A673 (cell line): ENCODE data around the gene TMEM184B. TPM values are rescaled to one million over a fixed set of nuclear protein-coding genes. Genes with fewer than 3 reads are reported as not detected.

Experiments used
- BruUV-seq: library from RNA; stranded (reverse); fragments of 400-500 nt; replicated peaks from 2 replicates; lab custom pipeline; 2021; lab: Mats Ljungman, UMichigan
- CTCF ChIA-PET: fragments of 300-600 bp; sonication (Branson Sonifier 250); formaldehyde crosslinking; loops from one replicate; lab custom pipeline; 2022; ENCODE audit warnings: antibody characterized with exemption; lab: Charles Lee
- POLR2A ChIA-PET: fragments of 300-600 bp; sonication (Branson Sonifier 250); formaldehyde crosslinking; loops from one replicate; lab custom pipeline; 2022; ENCODE audit warnings: antibody characterized with exemption; ENCODE audit not compliant: low non-redundant PET; lab: Charles Lee
- DNase-seq: peaks from one replicate; pipeline ENCODE4 v3.0.0-alpha.2; 2015; ENCODE audit warnings: low spot score
- H3K27ac ChIP-seq: fragments of 200-600 bp; sonication (generic); 2 replicates; pipeline ENCODE4 v1.5.1; 2016; ENCODE audit warnings: mixed run types, low read depth, mild to moderate bottlenecking, mixed read lengths, antibody characterized with exemption, low read length; ENCODE audit not compliant: poor library complexity, severe bottlenecking
- H3K27me3 ChIP-seq: fragments of 200-600 bp; sonication (generic); replicated peaks from 2 replicates; pipeline ENCODE4 v1.6.1; 2017; ENCODE audit warnings: mixed run types, low read depth, mild to moderate bottlenecking, mixed read lengths, antibody characterized with exemption, low read length; ENCODE audit not compliant: insufficient read depth, poor library complexity
- H3K36me3 ChIP-seq: fragments of 200-600 bp; sonication (generic); 2 replicates; pipeline ENCODE4 v1.6.1; 2016; ENCODE audit warnings: mixed run types, mild to moderate bottlenecking, mixed read lengths, antibody characterized with exemption, low read length; ENCODE audit not compliant: insufficient read depth, poor library complexity, severe bottlenecking
- H3K4me1 ChIP-seq: fragments of 200-600 bp; sonication (generic); 2 replicates; pipeline ENCODE4 v1.6.1; 2017; ENCODE audit warnings: mixed run types, mild to moderate bottlenecking, mixed read lengths, antibody characterized with exemption, low read length; ENCODE audit not compliant: insufficient read depth, poor library complexity, severe bottlenecking
- H3K4me3 ChIP-seq: fragments of 200-600 bp; sonication (generic); 2 replicates; pipeline ENCODE4 v1.5.1; 2016; ENCODE audit warnings: low read depth, mixed run types, mild to moderate bottlenecking, mixed read lengths, low read length; ENCODE audit not compliant: poor library complexity, severe bottlenecking
- H3K9me3 ChIP-seq: fragments of 200-600 bp; sonication (generic); 2 replicates; pipeline ENCODE4 v1.6.1; 2016; ENCODE audit warnings: mixed run types, low read depth, mild to moderate bottlenecking, mixed read lengths, antibody characterized with exemption, low read length; ENCODE audit not compliant: poor library complexity, severe bottlenecking
- EZH2 ChIP-seq: fragments of 200-600 bp; sonication (generic); IDR thresholded peaks from 2 replicates; pipeline ENCODE4 v1.6.1; 2017; ENCODE audit warnings: borderline replicate concordance, low read depth, mild to moderate bottlenecking, mixed read lengths, antibody characterized with exemption, low read length; ENCODE audit not compliant: poor library complexity, severe bottlenecking
- intact Hi-C: fragments of 100-400 bp; cut with micrococcal nuclease; formaldehyde crosslinking; loops from one replicate; pipeline ENCODE4 v1.10.0; 2022; ENCODE audit not compliant: unreplicated experiment
- total RNA-seq: library from RNA; stranded (reverse); gene quantifications from 2 replicates; pipeline ENCODE4 v1.2.3, GENCODE V29; 2021
- TF ChIP-seq, protein P1 (sequence below): fragments of 300-800, 200-600 bp; sonication (generic); conservative IDR thresholded peaks from 2 replicates; pipeline ENCODE4 v1.5.1; 2017; ENCODE audit warnings: low read depth, mild to moderate bottlenecking, antibody characterized with exemption, low read length, moderate library complexity, mixed read lengths

Gene TMEM184B
- total RNA-seq, 1 experiment from 2014 or later = 50.9 TPM

- peaks cover 82% of the 10 kb centered on the region for H3K36me3 ChIP-seq
- POLR2A ChIA-PET = no interaction called here
- peaks cover 18% of the 10 kb centered on the region for H3K4me1 ChIP-seq
- H3K27ac ChIP-seq = no peak overlapping the region
- no TSS peak for BruUV-seq
- no peak for DNase-seq
- intact Hi-C loops = no loop called here
- no peak overlapping the region for H3K4me3 ChIP-seq
- TF ChIP-seq, protein P1, sequence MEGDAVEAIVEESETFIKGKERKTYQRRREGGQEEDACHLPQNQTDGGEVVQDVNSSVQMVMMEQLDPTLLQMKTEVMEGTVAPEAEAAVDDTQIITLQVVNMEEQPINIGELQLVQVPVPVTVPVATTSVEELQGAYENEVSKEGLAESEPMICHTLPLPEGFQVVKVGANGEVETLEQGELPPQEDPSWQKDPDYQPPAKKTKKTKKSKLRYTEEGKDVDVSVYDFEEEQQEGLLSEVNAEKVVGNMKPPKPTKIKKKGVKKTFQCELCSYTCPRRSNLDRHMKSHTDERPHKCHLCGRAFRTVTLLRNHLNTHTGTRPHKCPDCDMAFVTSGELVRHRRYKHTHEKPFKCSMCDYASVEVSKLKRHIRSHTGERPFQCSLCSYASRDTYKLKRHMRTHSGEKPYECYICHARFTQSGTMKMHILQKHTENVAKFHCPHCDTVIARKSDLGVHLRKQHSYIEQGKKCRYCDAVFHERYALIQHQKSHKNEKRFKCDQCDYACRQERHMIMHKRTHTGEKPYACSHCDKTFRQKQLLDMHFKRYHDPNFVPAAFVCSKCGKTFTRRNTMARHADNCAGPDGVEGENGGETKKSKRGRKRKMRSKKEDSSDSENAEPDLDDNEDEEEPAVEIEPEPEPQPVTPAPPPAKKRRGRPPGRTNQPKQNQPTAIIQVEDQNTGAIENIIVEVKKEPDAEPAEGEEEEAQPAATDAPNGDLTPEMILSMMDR = no peak
- no peak for TF ChIP-seq EZH2
- H3K9me3 ChIP-seq = no peaks in the 10 kb centered on the region
- CTCF ChIA-PET = no interaction called here
- H3K27me3 ChIP-seq = no peaks in the 10 kb centered on the region
Measured at GRCh38 chr22:38300946-38301345, 28.1 kb upstream of the TMEM184B start.

- H3K4me3 ChIP-seq = no peak overlapping the region
- CTCF ChIA-PET = no interaction called here
- no peak overlapping the region for H3K27ac ChIP-seq
- TF ChIP-seq EZH2 = no peak
- TF ChIP-seq, protein P1 = no peak
- DNase-seq = no peak
- intact Hi-C loops = no loop called here
- peaks cover 13% of the 10 kb centered on the region for H3K4me1 ChIP-seq
- no peaks in the 10 kb centered on the region for H3K27me3 ChIP-seq
- peaks cover 88% of the 10 kb centered on the region for H3K36me3 ChIP-seq
- H3K9me3 ChIP-seq = no peaks in the 10 kb centered on the region
- POLR2A ChIA-PET = no interaction called here
- BruUV-seq = no TSS peak
Measured at GRCh38 chr22:38300197-38300945, 27.6 kb upstream of the TMEM184B start.

DNA sequence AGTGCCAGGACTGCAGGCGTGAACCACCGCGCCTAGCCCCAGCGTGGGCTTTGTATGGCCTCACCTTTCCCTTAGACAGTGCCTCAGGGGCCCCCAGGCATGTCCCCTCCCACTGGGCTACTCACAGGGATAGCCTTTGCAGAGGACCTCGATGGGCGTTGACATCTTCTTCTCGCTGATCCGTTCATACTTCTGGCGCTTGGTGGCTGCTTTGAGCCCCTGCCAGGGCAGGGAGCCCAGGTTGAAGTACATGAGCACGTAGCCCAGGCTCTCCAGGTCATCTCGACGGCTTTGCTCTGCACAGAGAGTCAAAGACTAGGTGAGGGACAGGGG, 26.9 kb upstream of the TMEM184B start:
- intact Hi-C loops = loop anchor here (5.0 kb wide), 1 partner anchor 53 kb away; no protein-coding TSS in a partner anchor
- BruUV-seq = no TSS peak

More for the DNA sequence above, 26.9 kb upstream of the TMEM184B start:
- Histone ChIP-seq H3K9me3 (no peaks in the 10 kb centered on the region), H3K4me1 (peaks cover 6% of the 10 kb centered on the region), H3K27ac (no peak overlapping the region), H3K4me3 (no peak overlapping the region), H3K36me3 (peaks cover 94% of the 10 kb centered on the region), H3K27me3 (no peaks in the 10 kb centered on the region)
- ChIA-PET POLR2A (no interaction called here), CTCF (no interaction called here)
- TF ChIP-seq, protein P1 = no peak
- no peak for TF ChIP-seq EZH2
- no peak for DNase-seq
